ENCODE data around the gene EMC8.

GRCh38 chr16:85753559-85753958 is 45.8 kb downstream of the EMC8 start:
- TF ChIP-seq ZNF274 (IDR thresholded peaks at IDR 0.05; ENCODE audit: low read depth, low read length) = no peak
- TF ChIP-seq ZFX (IDR thresholded peaks at IDR 0.05) = no peak
- TF ChIP-seq, protein P1, sequence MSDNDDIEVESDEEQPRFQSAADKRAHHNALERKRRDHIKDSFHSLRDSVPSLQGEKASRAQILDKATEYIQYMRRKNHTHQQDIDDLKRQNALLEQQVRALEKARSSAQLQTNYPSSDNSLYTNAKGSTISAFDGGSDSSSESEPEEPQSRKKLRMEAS (IDR thresholded peaks at IDR 0.05) = no peak
- no peak for TF ChIP-seq EZH2phosphoT487 (IDR thresholded peaks at IDR 0.05; ENCODE audit: borderline replicate concordance)
- TF ChIP-seq CTCF (IDR thresholded peaks at IDR 0.05 in 2 of 3, conservative IDR thresholded peaks at IDR 0.05 in 1 of 3; ENCODE audit: borderline replicate concordance in 1 of 3, insufficient read depth in 1 of 3, low read depth in 2 of 3, low read length in 2 of 3) = no peak
- TF ChIP-seq POLR2AphosphoS5 (IDR thresholded peaks at IDR 0.05; ENCODE audit: low read depth, low read length) = no peak
- no peak for TF ChIP-seq EZH2 (IDR thresholded peaks at IDR 0.05)
- no peak for TF ChIP-seq REST (IDR thresholded peaks at IDR 0.05; ENCODE audit: low read depth)
- TF ChIP-seq TCF7L2 (IDR thresholded peaks at IDR 0.05; ENCODE audit: borderline replicate concordance, extremely low read depth, insufficient read depth, insufficient read length) = no peak
- TF ChIP-seq SP1 (IDR thresholded peaks at IDR 0.05; ENCODE audit: low read depth) = no peak
- TF ChIP-seq RAD21 (IDR thresholded peaks at IDR 0.05; ENCODE audit: low read depth) = no peak
- no peak for TF ChIP-seq JUND (IDR thresholded peaks at IDR 0.05)
- TF ChIP-seq POLR2A (IDR thresholded peaks at IDR 0.05; ENCODE audit: borderline replicate concordance, extremely low read depth, insufficient read depth, insufficient read length) = no peak
- TF ChIP-seq, protein P2, sequence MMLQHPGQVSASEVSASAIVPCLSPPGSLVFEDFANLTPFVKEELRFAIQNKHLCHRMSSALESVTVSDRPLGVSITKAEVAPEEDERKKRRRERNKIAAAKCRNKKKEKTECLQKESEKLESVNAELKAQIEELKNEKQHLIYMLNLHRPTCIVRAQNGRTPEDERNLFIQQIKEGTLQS (IDR thresholded peaks at IDR 0.05) = no peak
